Measurements from ENCODE around the gene SMAD3. TPM values are rescaled to one million over a fixed set of nuclear protein-coding genes. Genes with fewer than 3 reads are reported as not detected.

The SMAD3 gene
- total RNA-seq, 1 donor from 2014 or later, result 89.3 TPM

- DNase-seq (ENCODE audit: low spot score in 2 of 2), result no peak
- intact Hi-C loops (cut with DNase I), result loop anchor here (2.0 to 5.0 kb wide), 3 partner anchors 80 to 305 kb away; no protein-coding TSS in a partner anchor
- H3K4me1 ChIP-seq, result peaks cover 30 to 43% of the 10 kb centered on the region in 2 donors
- peak overlapping the region; percentile 92 to 95 for H3K27ac ChIP-seq
- H3K4me3 ChIP-seq, result no peak overlapping the region
- no peak for TF ChIP-seq CTCF (IDR thresholded peaks at IDR 0.05)
- H3K36me3 ChIP-seq, result peaks cover 8 to 45% of the 10 kb centered on the region in 2 donors
- H3K27me3 ChIP-seq, result no peaks in the 10 kb centered on the region
- no peaks in the 10 kb centered on the region for H3K9me3 ChIP-seq
Observed at GRCh38 chr15:67187351-67187854, 122.0 kb downstream of the SMAD3 start.

GRCh38 chr15:67188551-67189218, 123.3 kb downstream of the SMAD3 start:
- Histone ChIP-seq H3K9me3 (no peaks in the 10 kb centered on the region), H3K27me3 (no peaks in the 10 kb centered on the region), H3K4me3 (no peak overlapping the region), H3K36me3 (peaks cover 8 to 47% of the 10 kb centered on the region in 2 donors), H3K4me1 (peaks cover 30 to 47% of the 10 kb centered on the region in 2 donors), H3K27ac (peak overlapping the region; percentile 92 to 95)
- no peak for TF ChIP-seq CTCF (IDR thresholded peaks at IDR 0.05)
- no peak for DNase-seq (ENCODE audit: low spot score in 2 of 2)
- intact Hi-C loops (cut with DNase I), result loop anchor here (1.0 to 5.0 kb wide), 4 partner anchors 38 to 306 kb away; no protein-coding TSS in a partner anchor

- Histone ChIP-seq H3K36me3 (peaks cover 7 to 41% of the 10 kb centered on the region in 2 donors), H3K4me1 (peaks cover 30 to 53% of the 10 kb centered on the region in 2 donors), H3K9me3 (no peaks in the 10 kb centered on the region), H3K27ac (peak overlapping the region; percentile 92 to 95), H3K27me3 (no peaks in the 10 kb centered on the region), H3K4me3 (no peak overlapping the region)
- DNase-seq (ENCODE audit: low spot score in 2 of 2), result peak; percentile 77 to 97
- no peak for TF ChIP-seq CTCF (IDR thresholded peaks at IDR 0.05)
- intact Hi-C loops (cut with DNase I), result loop anchor here (1.0 to 10.0 kb wide), 5 partner anchors 39 to 485 kb away; partner anchors contain the start of gene SMAD6
Observed at GRCh38 chr15:67189326-67190051, 124.1 kb downstream of the SMAD3 start.

GRCh38 chr15:67190326-67190725, 124.9 kb downstream of the SMAD3 start:
- H3K4me1 ChIP-seq, result peaks cover 30 to 61% of the 10 kb centered on the region in 2 donors
- no peak for TF ChIP-seq CTCF (IDR thresholded peaks at IDR 0.05)

GRCh38 chr15:67190813-67191212, 125.4 kb downstream of the SMAD3 start:
- DNase-seq (ENCODE audit: low spot score in 2 of 2), result no peak
- no peak for TF ChIP-seq CTCF (IDR thresholded peaks at IDR 0.05)
- Histone ChIP-seq H3K27ac (peak overlapping the region; percentile 92 to 95), H3K27me3 (no peaks in the 10 kb centered on the region), H3K4me3 (no peak overlapping the region), H3K9me3 (no peaks in the 10 kb centered on the region), H3K36me3 (peaks cover 5 to 42% of the 10 kb centered on the region in 2 donors), H3K4me1 (peaks cover 29 to 59% of the 10 kb centered on the region in 2 donors)
- intact Hi-C loops (cut with DNase I), result loop anchor here (10.0 kb wide), 1 partner anchor 486 kb away; the partner anchor contains the start of gene SMAD6

More at GRCh38 chr15:67190326-67190725, 124.9 kb downstream of the SMAD3 start:
- no peak for DNase-seq (ENCODE audit: low spot score in 2 of 2)
- H3K9me3 ChIP-seq, result no peaks in the 10 kb centered on the region
- intact Hi-C loops (cut with DNase I), result loop anchor here (10.0 kb wide), 1 partner anchor 486 kb away; the partner anchor contains the start of gene SMAD6
- peak overlapping the region; percentile 92 to 95 for H3K27ac ChIP-seq
- no peaks in the 10 kb centered on the region for H3K27me3 ChIP-seq
- H3K36me3 ChIP-seq, result peaks cover 5 to 38% of the 10 kb centered on the region in 2 donors
- H3K4me3 ChIP-seq, result no peak overlapping the region
